HEK293 (cell line): Measurements from ENCODE around the gene PTPN11.

Experiments
- CTCF ChIA-PET: fragments of 350-600 bp; formaldehyde crosslinking; extraction: SDS; loops from one replicate; lab custom pipeline; 2021; ENCODE audit warnings: antibody characterized with exemption; lab: Yijun Ruan, JAX
- POLR2A ChIA-PET: fragments of 300-600 bp; formaldehyde crosslinking; extraction: SDS; loops from one replicate; lab custom pipeline; 2020; ENCODE audit warnings: antibody characterized with exemption, inconsistent platforms; lab: Yijun Ruan, JAX
- H3K27ac ChIP-seq: fragments of 200-500 bp; sonication (Bioruptor generic); 2 replicates; pipeline ENCODE4 v1.5.1; 2014; ENCODE audit warnings: low read depth, low read length, control low read depth, inconsistent platforms; ENCODE audit errors: extremely low read depth
- H3K36me3 ChIP-seq, 2 experiments: fragments of 200-500 bp in 1 of 2; sonication (Bioruptor generic) in 1 of 2; 1 replicate in 1 of 2; 2 replicates in 1 of 2; pipeline ENCODE4 v1.5.1; 2014 to 2017; ENCODE audit warnings: inconsistent platforms in 2 of 2, low read length in 2 of 2; ENCODE audit not compliant: control insufficient read depth in 2 of 2, insufficient read depth in 1 of 2
- H3K4me1 ChIP-seq: fragments of 200-500 bp; sonication (Bioruptor generic); 2 replicates; pipeline ENCODE4 v1.5.1; 2014; ENCODE audit warnings: mild to moderate bottlenecking, low read length, inconsistent platforms; ENCODE audit not compliant: control insufficient read depth, insufficient read depth
- H3K4me3 ChIP-seq: 2 replicates; pipeline ENCODE4 v1.5.1; 2011; ENCODE audit warnings: low read depth, mild to moderate bottlenecking, control low read depth, low read length, moderate library complexity
- H3K9me3 ChIP-seq: fragments of 200-500 bp; sonication (Bioruptor generic); 2 replicates; pipeline ENCODE4 v1.5.1; 2014; ENCODE audit warnings: low read depth, low read length, inconsistent platforms; ENCODE audit not compliant: control insufficient read depth, insufficient read depth
- EGR2 ChIP-seq: fragments of 450-650 bp; formaldehyde crosslinking; IDR thresholded peaks from 2 replicates; pipeline ENCODE4 v1.5.1; 2016; ENCODE audit warnings: low read depth, missing biosample characterization, missing genetic modification characterization
- HIC1 ChIP-seq: fragments of 450-650 bp; formaldehyde crosslinking; IDR thresholded peaks from 2 replicates; pipeline ENCODE4 v1.5.1; 2016; ENCODE audit warnings: missing biosample characterization, missing genetic modification characterization
- MYNN ChIP-seq: fragments of 450-650 bp; formaldehyde crosslinking; IDR thresholded peaks from 2 replicates; pipeline ENCODE4 v1.5.1; 2016; ENCODE audit warnings: missing biosample characterization, missing genetic modification characterization, borderline replicate concordance
- PRDM10 ChIP-seq: fragments of 450-650 bp; formaldehyde crosslinking; IDR thresholded peaks from 2 replicates; pipeline ENCODE4 v1.5.1; 2016; ENCODE audit warnings: missing biosample characterization, missing genetic modification characterization
- PRDM4 ChIP-seq: fragments of 450-650 bp; formaldehyde crosslinking; IDR thresholded peaks from 2 replicates; pipeline ENCODE4 v1.5.1; 2017; ENCODE audit warnings: missing biosample characterization, missing genetic modification characterization
- TSHZ1 ChIP-seq: fragments of 450-650 bp; formaldehyde crosslinking; IDR thresholded peaks from 2 replicates; pipeline ENCODE4 v1.5.1; 2016; ENCODE audit warnings: missing biosample characterization, missing genetic modification characterization, borderline replicate concordance
- ZBTB26 ChIP-seq: fragments of 450-650 bp; formaldehyde crosslinking; optimal IDR thresholded peaks from 2 replicates; pipeline ENCODE3; 2016; ENCODE audit warnings: missing biosample characterization, mild to moderate bottlenecking, missing genetic modification characterization
- ZBTB48 ChIP-seq: fragments of 450-650 bp; formaldehyde crosslinking; IDR thresholded peaks from 2 replicates; pipeline ENCODE4 v1.5.1; 2016; ENCODE audit warnings: missing biosample characterization, missing genetic modification characterization
- ZBTB6 ChIP-seq: fragments of 450-650 bp; formaldehyde crosslinking; IDR thresholded peaks from 2 replicates; pipeline ENCODE4 v1.5.1; 2017; ENCODE audit warnings: missing biosample characterization, missing genetic modification characterization
- ZNF121 ChIP-seq: fragments of 450-650 bp; formaldehyde crosslinking; IDR thresholded peaks from 2 replicates; pipeline ENCODE4 v1.5.1; 2016; ENCODE audit warnings: missing biosample characterization, missing genetic modification characterization
- ZNF16 ChIP-seq: fragments of 450-650 bp; formaldehyde crosslinking; IDR thresholded peaks from 2 replicates; pipeline ENCODE4 v1.5.1; 2016; ENCODE audit warnings: low read depth, missing biosample characterization, missing genetic modification characterization
- ZNF433 ChIP-seq: fragments of 450-650 bp; formaldehyde crosslinking; IDR thresholded peaks from 2 replicates; pipeline ENCODE4 v1.5.1; 2016; ENCODE audit warnings: missing biosample characterization, missing genetic modification characterization, low read depth
- ZNF580 ChIP-seq: fragments of 450-650 bp; formaldehyde crosslinking; IDR thresholded peaks from 2 replicates; pipeline ENCODE4 v1.5.1; 2016; ENCODE audit warnings: missing biosample characterization, missing genetic modification characterization
- ZNF585B ChIP-seq: fragments of 450-650 bp; formaldehyde crosslinking; IDR thresholded peaks from 2 replicates; pipeline ENCODE4 v1.5.1; 2016; ENCODE audit warnings: missing biosample characterization, missing genetic modification characterization
- ZNF626 ChIP-seq: fragments of 450-650 bp; sonication (Bioruptor Pico); formaldehyde crosslinking; IDR thresholded peaks from 2 replicates; pipeline ENCODE4 v1.5.1; 2018; ENCODE audit warnings: missing biosample characterization, missing genetic modification characterization, inconsistent platforms
- ZNF785 ChIP-seq: fragments of 450-650 bp; formaldehyde crosslinking; IDR thresholded peaks from 2 replicates; pipeline ENCODE4 v1.5.1; 2016; ENCODE audit warnings: missing biosample characterization, missing genetic modification characterization
- ZNF792 ChIP-seq: fragments of 450-650 bp; formaldehyde crosslinking; IDR thresholded peaks from 2 replicates; pipeline ENCODE4 v1.5.1; 2016; ENCODE audit warnings: missing biosample characterization, missing genetic modification characterization

PTPN11 gene

GRCh38 chr12:112535017-112535416 is 116.3 kb downstream of the PTPN11 start (continued):
- no peak for TF ChIP-seq TSHZ1
- no peak for TF ChIP-seq MYNN
- TF ChIP-seq ZNF433, result no peak
- TF ChIP-seq ZNF785 (tag by site-specific recombination), result no peak
- TF ChIP-seq ZNF580 (tag by site-specific recombination), result no peak
- TF ChIP-seq EGR2 (tag by site-specific recombination), result no peak

- no peak overlapping the region for H3K4me3 ChIP-seq
- ChIA-PET CTCF (interaction anchor here (0.6 to 0.7 kb wide), 2 partner anchors 14 to 134 kb away, joined by 3 to 4 read pairs; no protein-coding TSS in a partner anchor), POLR2A (no interaction called here)
- no peak for TF ChIP-seq ZNF16 (tag by site-specific recombination)
- peak; percentile 92 for TF ChIP-seq ZNF121 (tag by site-specific recombination)
- H3K4me1 ChIP-seq, result no peaks in the 10 kb centered on the region
- no peaks in the 10 kb centered on the region for H3K36me3 ChIP-seq
- H3K9me3 ChIP-seq, result no peaks in the 10 kb centered on the region
- H3K27ac ChIP-seq, result no peak overlapping the region
These were observed 117.1 kb downstream of the PTPN11 start for GRCh38 chr12:112535637-112536366.

GRCh38 chr12:112536367-112536730 is 117.6 kb downstream of the PTPN11 start:
- Histone ChIP-seq H3K4me1 (no peaks in the 10 kb centered on the region), H3K36me3 (no peaks in the 10 kb centered on the region), H3K27ac (no peak overlapping the region), H3K9me3 (no peaks in the 10 kb centered on the region), H3K4me3 (no peak overlapping the region)
- ChIA-PET CTCF (interaction anchor here (0.7 kb wide), 1 partner anchor 13 kb away, joined by 4 read pairs; no protein-coding TSS in a partner anchor), POLR2A (no interaction called here)
- TF ChIP-seq HIC1 (tag by site-specific recombination) (no peak), PRDM10 (no peak), ZNF626 (no peak), ZBTB26 (tag by site-specific recombination) (no peak), ZBTB48 (tag by site-specific recombination) (no peak), ZBTB6 (tag by site-specific recombination) (no peak), ZNF785 (tag by site-specific recombination) (no peak), PRDM4 (no peak), ZNF792 (tag by site-specific recombination) (no peak), ZNF585B (no peak)
